HG02884 (cell line): Measurements from ENCODE around the gene RNF157.

Source experiments
- ATAC-seq: cut with Tn5 transposase; IDR thresholded peaks from one replicate; pipeline ENCODE4 v1.9.1; 2021; ENCODE audit warnings: mild to moderate bottlenecking, moderate library complexity; ENCODE audit not compliant: unreplicated experiment

Gene RNF157

DNA sequence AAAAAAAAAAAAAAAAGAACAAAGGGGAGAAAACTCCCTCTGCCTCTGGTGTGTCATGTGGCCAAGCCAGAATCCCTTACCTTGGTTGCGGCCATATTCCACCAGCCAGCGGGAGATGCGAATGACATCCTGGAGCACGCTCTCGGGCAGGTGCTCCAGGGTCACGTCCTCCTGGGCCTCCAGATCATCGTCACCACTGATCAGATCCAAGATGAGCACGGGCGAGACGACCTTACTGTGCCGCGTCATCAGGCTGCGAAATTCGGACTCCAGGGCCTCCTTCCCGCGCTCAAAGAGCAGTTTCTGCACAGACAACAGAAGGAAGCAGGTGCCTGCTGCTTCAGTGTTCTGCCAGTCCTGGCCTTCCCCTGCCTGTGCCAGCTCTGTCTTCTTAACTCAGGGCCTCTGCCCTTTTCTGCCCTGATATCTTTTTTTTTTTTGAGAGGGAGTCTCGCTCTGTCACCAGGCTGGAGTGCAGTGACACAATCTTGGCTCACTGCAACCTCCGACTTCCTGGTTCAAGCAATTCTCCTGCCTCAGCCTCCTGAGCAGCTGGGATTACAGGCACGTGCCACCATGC lies 142.5 kb downstream of the RNF157 start:
- no peak for ATAC-seq

GRCh38 chr17:76095943-76096342 lies 144.3 kb downstream of the RNF157 start:
- ATAC-seq, result no peak

GRCh38 chr17:76094046-76094445 lies 146.2 kb downstream of the RNF157 start:
- ATAC-seq, result no peak

GRCh38 chr17:76092526-76093413 lies 147.5 kb downstream of the RNF157 start:
- ATAC-seq, result no peak
